Ovary (tissue), 9 donors: ENCODE measurements around the gene KLK7. TPM values are rescaled to one million over a fixed set of nuclear protein-coding genes. Genes with fewer than 3 reads are reported as not detected.
"Not testable (repeated sequence)": the region's sequence is repeated elsewhere in the genome, so short reads cannot be mapped to it uniquely, and the experiment has no call there.

ENCODE experiments used
- DNase-seq, 5 donors: peaks; one replicate each; pipeline ENCODE4 v3.0.0-alpha.2; 2019 to 2020
- H3K27ac ChIP-seq, 2 donors: fragments of 200-600 bp; one replicate each; pipeline versions ENCODE4 v1.5.1 to v1.8.0; 2019 to 2022
- H3K27me3 ChIP-seq: fragments of 200-600 bp; one replicate; pipeline ENCODE4 v1.8.0; 2022
- H3K36me3 ChIP-seq: fragments of 200-600 bp; sonication (generic); one replicate; pipeline ENCODE4 v1.5.1; 2019
- H3K4me1 ChIP-seq: one replicate; pipeline ENCODE4 v1.8.1; 2013; ENCODE audit warnings: mild to moderate bottlenecking, moderate library complexity; ENCODE audit not compliant: insufficient read depth
- H3K4me3 ChIP-seq: fragments of 200-600 bp; sonication (generic); one replicate; pipeline ENCODE4 v1.5.1; 2017
- H3K9me3 ChIP-seq, 2 donors: fragments of 200-600 bp in 1 of 2; sonication (generic) in 1 of 2; one replicate each; pipeline versions ENCODE4 v1.5.1 to v1.8.1; 2013 to 2019; ENCODE audit warnings: mild to moderate bottlenecking in 1 of 2, moderate library complexity in 1 of 2
- CTCF ChIP-seq, 3 donors: fragments of 450-650 bp in 2 of 3; fragments of 200-600 bp in 1 of 3; IDR thresholded peaks; one replicate each; pipeline versions ENCODE4 v1.5.1 to v1.8.0; 2016 to 2022; ENCODE audit warnings: antibody characterized with exemption in 3 of 3, mild to moderate bottlenecking in 1 of 3
- EP300 ChIP-seq: sonication (generic); formaldehyde crosslinking; IDR thresholded peaks from one replicate; pipeline ENCODE4 v1.6.1; 2017; ENCODE audit warnings: antibody characterized with exemption
- POLR2A ChIP-seq: fragments of 450-650 bp; IDR thresholded peaks from one replicate; pipeline ENCODE4 v1.6.1; 2017; ENCODE audit warnings: antibody characterized with exemption, mild to moderate bottlenecking, moderate library complexity
- WGBS, 3 donors: extraction: QIAGEN DNeasy Blood & Tissue Kit in 1 of 3; methylation state at CpG; one replicate each; pipeline versions ENCODE4 v1.1.5 to v1.1.7; 2013 to 2017; 5-methylcytosine and 5-hydroxymethylcytosine counted together
- intact Hi-C, 4 donors: fragments of 100-400 bp; cut with DNase I; formaldehyde crosslinking; loops; one replicate each; pipeline versions ENCODE4 v1.11.0 to v1.15.1; 2022 to 2023
- polyA plus RNA-seq, 2 donors: library from polyadenylated mRNA; stranded (reverse); fragments of 200-250 nt in 1 of 2; fragments of 350-450 nt in 1 of 2; fragmentation: Illumina TruSeq in 1 of 2; extraction: RNeasy Lipid Tissue Mini Kit (QIAGEN cat#74804) in 1 of 2; gene quantifications; one replicate each; pipeline ENCODE4 v1.2.3, GENCODE V29; 2013 to 2014
- total RNA-seq, 7 donors: library from RNA; depleted of rRNA in 2 of 7; stranded (reverse); fragments of >200 nt in 2 of 7; fragmentation: NEBNext Ultra II Directional in 3 of 7; extraction: Animal tissue kit (Norgen Biotek cat#: 25700) in 3 of 7; gene quantifications; one replicate each; pipeline versions ENCODE4 v1.1.0 to v1.2.4, GENCODE V29; 2016 to 2023
- donor health status: DM: no; HTN: no; CAD: no; lungs with moderate emphysema.
- donor health status: DM: no; HTN: no; CAD: no.
- donor health status: Bipolar disorder and iron deficiency.
- donor health status: DM: yes; HTN: yes; CAD: no.
- donor health status: DM: no; HTN: no; CAD: no.
- donor health status: DM: yes; HTN: yes; CAD: no.

KLK7 gene
- total and polyA plus RNA-seq, 9 donors, result 0.05 to 59.6 (median 0.97) TPM; not detected in 4

DNA sequence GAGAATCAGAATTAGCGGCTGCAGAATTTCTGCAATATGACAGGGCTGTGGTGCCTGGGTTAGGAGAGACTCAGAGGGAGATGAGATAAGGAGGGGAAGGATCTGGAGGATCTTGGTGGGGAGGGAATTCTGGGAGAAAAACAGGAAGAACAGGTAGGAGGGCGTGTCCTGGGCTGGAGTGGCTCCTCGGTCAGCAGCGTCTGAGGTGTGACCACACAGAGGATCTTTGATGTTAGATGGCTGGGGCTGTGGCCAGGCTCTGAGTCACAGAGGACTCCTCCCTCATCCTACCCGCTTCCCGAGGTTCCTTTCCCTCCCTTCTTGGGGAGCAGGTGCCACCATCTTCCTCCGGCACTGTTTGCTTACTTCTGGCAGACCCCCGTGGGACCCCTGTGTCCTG lies 8.0 kb downstream of the KLK7 start:
- H3K4me1 ChIP-seq, result no peaks in the 10 kb centered on the region
- H3K36me3 ChIP-seq, result no peaks in the 10 kb centered on the region
- H3K27me3 ChIP-seq, result no peaks in the 10 kb centered on the region
- intact Hi-C loops, result no loop called here
- no peaks in the 10 kb centered on the region for H3K9me3 ChIP-seq
- H3K27ac ChIP-seq, result no peak overlapping the region
- DNase-seq, result no peak
- no peak overlapping the region for H3K4me3 ChIP-seq
- 11 to 15% (median 13%) methylated on average over 8 of the region's 8 CpGs for WGBS, 3 donors
- no peak for TF ChIP-seq EP300
- no peak for TF ChIP-seq CTCF (IDR thresholded peaks at IDR 0.05)
- no peak for TF ChIP-seq POLR2A

DNA sequence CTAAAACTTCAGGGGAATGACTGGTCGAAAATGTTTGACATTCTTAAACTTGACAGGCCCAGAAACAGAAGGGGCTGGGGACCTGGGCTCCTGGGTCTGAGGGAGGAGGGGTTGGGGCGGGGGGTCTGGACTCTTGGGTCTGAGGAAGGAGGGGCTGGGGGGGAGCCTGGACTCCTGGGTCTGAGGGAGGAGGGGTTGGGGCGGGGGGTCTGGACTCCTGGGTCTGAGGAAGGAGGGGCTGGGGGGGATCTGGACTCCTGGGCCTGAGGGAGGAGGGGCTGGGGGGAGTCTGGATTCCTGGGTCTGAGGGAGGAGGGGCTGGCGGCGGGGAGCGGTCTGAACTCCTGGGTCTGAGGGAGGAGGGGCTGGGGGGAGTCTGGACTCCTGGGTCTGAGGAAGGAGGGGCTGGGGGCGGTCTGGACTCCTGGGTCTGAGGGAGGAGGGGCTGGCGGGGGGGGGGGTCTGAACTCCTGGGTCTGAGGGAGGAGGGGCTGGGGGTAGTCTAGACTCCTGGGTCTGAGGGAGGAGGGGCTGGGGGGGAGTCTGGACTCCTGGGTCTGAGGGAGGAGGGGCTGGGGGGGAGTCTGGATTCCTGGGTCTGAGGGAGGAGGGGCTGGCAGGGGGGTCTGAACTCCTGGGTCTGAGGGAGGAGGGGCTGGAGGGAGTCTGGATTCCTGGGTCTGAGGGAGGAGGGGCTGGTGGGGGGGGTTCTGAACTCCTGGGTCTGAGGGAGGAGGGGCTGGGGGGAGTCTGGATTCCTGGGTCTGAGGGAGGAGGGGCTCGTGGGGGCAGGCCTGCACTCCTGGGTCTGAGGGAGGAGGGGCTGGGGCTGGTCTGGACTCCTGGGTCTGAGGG lies 8.8 kb downstream of the KLK7 start:
- Histone ChIP-seq H3K9me3 (no peaks in the 10 kb centered on the region), H3K27me3 (no peaks in the 10 kb centered on the region), H3K4me1 (no peaks in the 10 kb centered on the region), H3K36me3 (no peaks in the 10 kb centered on the region), H3K27ac (no peak overlapping the region), H3K4me3 (no peak overlapping the region)
- intact Hi-C loops, result no loop called here
- 16 to 32% (median 25%) methylated on average over 2 to 8 of the region's 9 CpGs for WGBS, 3 donors
- DNase-seq, result no peak
- TF ChIP-seq EP300 (no peak), CTCF (IDR thresholded peaks at IDR 0.05) (no peak), POLR2A (no peak)

GRCh38 chr19:50972795-50973376 lies 10.8 kb downstream of the KLK7 start:
- H3K27ac ChIP-seq, result no peak overlapping the region
- H3K4me3 ChIP-seq, result no peak overlapping the region
- intact Hi-C loops, result no loop called here
- H3K9me3 ChIP-seq, result no peaks in the 10 kb centered on the region
- TF ChIP-seq CTCF (IDR thresholded peaks at IDR 0.05), result no peak
- no peak for TF ChIP-seq POLR2A
- TF ChIP-seq EP300, result no peak
- no peak for DNase-seq
- H3K4me1 ChIP-seq, result no peaks in the 10 kb centered on the region
- H3K27me3 ChIP-seq, result no peaks in the 10 kb centered on the region
- no peaks in the 10 kb centered on the region for H3K36me3 ChIP-seq
- 69 to 75% (median 72%) methylated on average over 9 of the region's 9 CpGs for WGBS, 3 donors

DNA sequence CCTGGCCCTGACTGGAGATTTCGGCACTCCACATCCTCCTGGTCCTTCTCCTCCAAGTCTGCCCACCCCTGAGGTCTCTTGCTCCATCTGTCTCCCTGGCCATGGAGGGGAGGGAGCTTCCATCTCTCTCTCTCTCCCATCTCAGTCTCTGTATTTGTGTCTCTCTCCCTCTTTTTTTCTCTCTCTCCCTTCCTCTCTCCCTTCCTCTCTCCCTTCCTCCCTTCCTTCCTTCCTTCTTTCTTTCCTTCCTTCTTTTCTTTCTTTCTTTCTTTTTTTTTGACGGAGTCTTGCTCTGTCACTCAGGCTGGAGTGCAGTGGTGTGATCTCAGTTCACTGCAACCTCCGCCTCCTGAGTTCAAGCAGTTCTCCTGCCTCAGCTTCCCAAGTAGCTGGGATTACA lies 13.9 kb downstream of the KLK7 start:
- H3K27me3 ChIP-seq, DNase-seq, H3K27ac ChIP-seq, H3K4me1 ChIP-seq, intact Hi-C loops, H3K9me3 ChIP-seq, H3K36me3 ChIP-seq, H3K4me3 ChIP-seq: not testable (repeated sequence)
- 76 to 83% (median 79%) methylated on average over 3 of the region's 3 CpGs for WGBS, 3 donors

DNA sequence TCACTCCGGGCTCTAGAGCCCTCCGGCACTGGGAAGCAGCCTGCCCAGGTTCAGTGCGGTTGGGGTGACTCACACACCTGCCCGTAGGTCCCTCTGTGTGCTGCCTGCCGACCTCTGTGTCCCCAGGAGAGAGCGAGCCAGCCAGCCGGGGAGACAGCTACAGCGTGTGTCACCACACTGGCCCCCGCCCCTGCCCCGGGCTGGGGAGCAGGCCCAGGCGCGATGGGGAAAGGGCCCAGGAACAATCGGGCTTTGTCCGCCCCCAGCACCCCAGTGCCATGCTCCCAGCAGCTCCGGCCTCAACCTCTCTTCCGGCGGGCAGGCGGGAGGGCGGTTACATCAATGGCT lies 14.3 kb downstream of the KLK7 start, which contains the start of gene KLK6:
KLK6 (minus strand) TSS at position 179 of the 348 bp plus-strand sequence. CDS start 1,487 bp downstream, outside the sequence.
- DNase-seq, result no peak

More for the DNA sequence above, 14.3 kb downstream of the KLK7 start, which contains the start of gene KLK6:
- no peak within 1 kb of the TSS for H3K27ac ChIP-seq
- TF ChIP-seq CTCF (IDR thresholded peaks at IDR 0.05) (no peak), EP300 (no peak), POLR2A (no peak)
- H3K9me3 ChIP-seq, result no peaks in the 10 kb centered on the region
- no peaks in the 10 kb centered on the region for H3K36me3 ChIP-seq
- H3K4me3 ChIP-seq, result no peak within 1 kb of the TSS
- H3K27me3 ChIP-seq, result no peaks in the 10 kb centered on the region
- 74% methylated on average over 19 of the region's 19 CpGs for WGBS, 3 donors
- intact Hi-C loops, result no loop called here
- H3K4me1 ChIP-seq, result no peaks in the 10 kb centered on the region
